OCI-LY7 (cell line): ENCODE measurements around the gene OGDH. TPM values are rescaled to one million over a fixed set of nuclear protein-coding genes. Genes with fewer than 3 reads are reported as not detected.

Source experiments
- BruUV-seq: library from RNA; stranded (reverse); fragments of 400-500 nt; replicated peaks from 2 replicates; lab custom pipeline; 2021; lab: Mats Ljungman, UMichigan
- CTCF ChIA-PET: fragments of 300-600 bp; sonication (Branson Sonifier 250); formaldehyde crosslinking; loops from one replicate; lab custom pipeline; 2022; ENCODE audit warnings: antibody characterized with exemption; ENCODE audit not compliant: unreplicated experiment; lab: Charles Lee
- POLR2A ChIA-PET: fragments of 300-600 bp; sonication (Branson Sonifier 250); formaldehyde crosslinking; loops from one replicate; lab custom pipeline; 2022; ENCODE audit warnings: antibody characterized with exemption; lab: Charles Lee
- DNase-seq: peaks from one replicate; pipeline ENCODE4 v3.0.0-alpha.2; 2015; ENCODE audit warnings: low spot score
- H2AFZ ChIP-seq: fragments of 200-600 bp; sonication (generic), shearing (Covaris generic); 2 replicates; pipeline ENCODE4 v1.6.1; 2014; ENCODE audit warnings: mild to moderate bottlenecking, antibody characterized with exemption, low read length, moderate library complexity
- H3K27ac ChIP-seq: fragments of 200-600 bp; sonication (generic); 2 replicates; pipeline ENCODE4 v1.5.1; 2014; ENCODE audit warnings: mixed run types, low read depth, mild to moderate bottlenecking, moderate library complexity, low read length, inconsistent platforms; ENCODE audit not compliant: poor library complexity, severe bottlenecking
- H3K36me3 ChIP-seq: fragments of 200-600 bp; sonication (generic); 2 replicates; pipeline ENCODE4 v1.6.1; 2014; ENCODE audit warnings: mild to moderate bottlenecking, antibody characterized with exemption, low read length, moderate library complexity, mixed read lengths; ENCODE audit not compliant: insufficient read depth
- H3K4me1 ChIP-seq: fragments of 200-600 bp; sonication (generic); 2 replicates; pipeline ENCODE4 v1.5.1; 2014; ENCODE audit warnings: mild to moderate bottlenecking, low read length; ENCODE audit not compliant: insufficient read depth, poor library complexity, severe bottlenecking
- H3K4me2 ChIP-seq: fragments of 200-600 bp; sonication (generic); 2 replicates; pipeline ENCODE4 v1.6.1; 2014; ENCODE audit warnings: mild to moderate bottlenecking, low read length
- H3K4me3 ChIP-seq: fragments of 200-600 bp; sonication (generic); 2 replicates; pipeline ENCODE4 v1.5.1; 2014; ENCODE audit warnings: mild to moderate bottlenecking, low read depth, low read length; ENCODE audit not compliant: poor library complexity, severe bottlenecking
- H3K79me2 ChIP-seq: fragments of 200-600 bp; sonication (generic); 2 replicates; pipeline ENCODE4 v1.6.1; 2016; ENCODE audit warnings: low read depth, mild to moderate bottlenecking, low read length, moderate library complexity, mixed read lengths; ENCODE audit not compliant: insufficient read depth
- H3K9me2 ChIP-seq: fragments of 200-600 bp; sonication (generic); 2 replicates; pipeline ENCODE4 v1.6.1; 2016; ENCODE audit warnings: mild to moderate bottlenecking, low read length, mixed read lengths; ENCODE audit not compliant: insufficient read depth
- H3K9me3 ChIP-seq: fragments of 200-600 bp; sonication (generic); 2 replicates; pipeline ENCODE4 v1.6.1; 2014; ENCODE audit warnings: mild to moderate bottlenecking, mixed run types, low read length, mixed read lengths
- H4K20me1 ChIP-seq: fragments of 200-600 bp; sonication (generic); 2 replicates; pipeline ENCODE4 v1.6.1; 2014; ENCODE audit warnings: mild to moderate bottlenecking, antibody characterized with exemption, low read length, moderate library complexity, mixed read lengths; ENCODE audit not compliant: insufficient read depth
- CTCF ChIP-seq: fragments of 200-600 bp; sonication (generic); conservative IDR thresholded peaks from 2 replicates; pipeline ENCODE4 v1.5.1; 2014; ENCODE audit warnings: mild to moderate bottlenecking, antibody characterized with exemption, low read length, moderate library complexity, mixed read lengths
- EZH2phosphoT487 ChIP-seq: fragments of 200-600 bp; sonication (generic); IDR thresholded peaks from 2 replicates; pipeline ENCODE4 v1.6.1; 2018; ENCODE audit warnings: low read depth, borderline replicate concordance, mild to moderate bottlenecking, mixed run types, antibody characterized with exemption, low read length, moderate library complexity, mixed read lengths
- intact Hi-C: fragments of 100-400 bp; cut with micrococcal nuclease; formaldehyde crosslinking; loops from one replicate; pipeline ENCODE4 v1.10.0; 2022; ENCODE audit not compliant: unreplicated experiment
- total RNA-seq, 2 experiments: library from RNA; depleted of rRNA in 1 of 2; stranded (reverse); fragments of >200 nt in 1 of 2; shearing (Covaris generic) in 1 of 2; gene quantifications; 2 replicates each; pipeline ENCODE4 v1.2.3, GENCODE V29; 2014 to 2022

The OGDH gene
- total RNA-seq, 2 experiments from 2014 or later: 47.6 to 70.9 TPM

GRCh38 chr7:44608916-44609648 is 2.7 kb downstream of the OGDH start:
- intact Hi-C loops: no loop called here
- Histone ChIP-seq H3K4me1 (peaks cover 20% of the 10 kb centered on the region), H3K4me2 (no peak overlapping the region), H3K4me3 (no peak overlapping the region), H2AFZ (no peak overlapping the region), H3K36me3 (peaks cover 21% of the 10 kb centered on the region; the same call in 1 of the 2 replicates), H4K20me1 (peaks cover 7% of the 10 kb centered on the region; the same call in 1 of the 2 replicates), H3K79me2 (peaks cover 72% of the 10 kb centered on the region), H3K27ac (no peak overlapping the region), H3K9me3 (no peaks in the 10 kb centered on the region), H3K9me2 (no peaks in the 10 kb centered on the region)
- ChIA-PET CTCF (interaction anchor here (1.1 kb wide), 1 partner anchor 20 kb away, joined by 3 read pairs; no protein-coding TSS in a partner anchor), POLR2A (interaction anchor here (0.6 to 1.7 kb wide), 2 partner anchors 15 to 45 kb away, joined by 4 to 5 read pairs; no protein-coding TSS in a partner anchor)
- BruUV-seq: TSS peak; percentile 32
- no peak for DNase-seq
- TF ChIP-seq CTCF (no peak), EZH2phosphoT487 (no peak)

GRCh38 chr7:44609829-44610228 is 3.4 kb downstream of the OGDH start:
- no TSS peak for BruUV-seq
- ChIA-PET POLR2A (no interaction called here), CTCF (no interaction called here)
- no peak for TF ChIP-seq EZH2phosphoT487
- no peak for TF ChIP-seq CTCF
- H3K79me2 ChIP-seq: peaks cover 79% of the 10 kb centered on the region
- H2AFZ ChIP-seq: no peak overlapping the region
- peaks cover 12% of the 10 kb centered on the region; the same call in 1 of the 2 replicates for H4K20me1 ChIP-seq
- no peak overlapping the region for H3K27ac ChIP-seq
- peaks cover 21% of the 10 kb centered on the region; the same call in 1 of the 2 replicates for H3K36me3 ChIP-seq
- H3K4me2 ChIP-seq: no peak overlapping the region
- intact Hi-C loops: no loop called here
- H3K9me3 ChIP-seq: no peaks in the 10 kb centered on the region
- H3K9me2 ChIP-seq: no peaks in the 10 kb centered on the region
- H3K4me3 ChIP-seq: no peak overlapping the region
- no peak for DNase-seq
- H3K4me1 ChIP-seq: peaks cover 24% of the 10 kb centered on the region

- no peak overlapping the region for H2AFZ ChIP-seq
- TF ChIP-seq EZH2phosphoT487: no peak
- no peak for TF ChIP-seq CTCF
- peaks cover 16% of the 10 kb centered on the region for H3K36me3 ChIP-seq
- H3K4me3 ChIP-seq: no peak overlapping the region
- peaks cover 97% of the 10 kb centered on the region for H3K79me2 ChIP-seq
- peaks cover 18% of the 10 kb centered on the region for H3K4me1 ChIP-seq
- no peaks in the 10 kb centered on the region for H3K9me2 ChIP-seq
- ChIA-PET POLR2A (interaction anchor here (0.6 to 1.2 kb wide), 2 partner anchors 14 to 1442 kb away, joined by 3 to 5 read pairs; no protein-coding TSS in a partner anchor), CTCF (no interaction called here)
- H3K27ac ChIP-seq: no peak overlapping the region
- BruUV-seq: no TSS peak
- intact Hi-C loops: no loop called here
- H4K20me1 ChIP-seq: peaks cover 10% of the 10 kb centered on the region
- DNase-seq: no peak
- H3K4me2 ChIP-seq: peak overlapping the region; percentile 14; the same call in 1 of the 2 replicates
- no peaks in the 10 kb centered on the region for H3K9me3 ChIP-seq
Measured at GRCh38 chr7:44615149-44615611, 8.8 kb downstream of the OGDH start.
